ENCODE results near the gene TMX3.

Gene TMX3

GRCh38 chr18:68714712-68715496, at the start of gene TMX3:
Gene TMX3 (minus strand): TSS chr18:68715108. CDS start chr18:68714981, 127 bp downstream.
- peak; percentile 94 for DNase-seq

GRCh38 chr18:68764016-68764415, 49.1 kb upstream of the TMX3 start:
- no peak for DNase-seq

- DNase-seq, result no peak
These were observed 48.2 kb upstream of the TMX3 start for GRCh38 chr18:68763083-68763482.

- no peak for DNase-seq
These were observed 44.4 kb upstream of the TMX3 start for GRCh38 chr18:68759308-68759707.

GRCh38 chr18:68757126-68757525, 42.2 kb upstream of the TMX3 start:
- DNase-seq, result no peak

- DNase-seq, result no peak
These were observed 27.3 kb upstream of the TMX3 start for GRCh38 chr18:68742206-68742605.

- no peak for DNase-seq
These were observed 26.1 kb upstream of the TMX3 start for GRCh38 chr18:68740966-68741365.

- DNase-seq, result no peak
These were observed 24.6 kb upstream of the TMX3 start for GRCh38 chr18:68739462-68739861.

- DNase-seq, result no peak
These were observed 23.7 kb upstream of the TMX3 start for GRCh38 chr18:68738564-68738963.

GRCh38 chr18:68735483-68736343, 20.8 kb upstream of the TMX3 start:
- peak; percentile 50 for DNase-seq

GRCh38 chr18:68734308-68734707, 19.4 kb upstream of the TMX3 start:
- no peak for DNase-seq

GRCh38 chr18:68733707-68734106, 18.8 kb upstream of the TMX3 start:
- DNase-seq, result no peak

- DNase-seq, result no peak
These were observed 13.3 kb upstream of the TMX3 start for GRCh38 chr18:68728081-68728700.

- DNase-seq, result no peak
These were observed 12.6 kb upstream of the TMX3 start for GRCh38 chr18:68727506-68727905.

GRCh38 chr18:68725346-68725745, 10.4 kb upstream of the TMX3 start:
- DNase-seq, result no peak

- no peak for DNase-seq
These were observed 9.1 kb upstream of the TMX3 start for GRCh38 chr18:68724021-68724420.

GRCh38 chr18:68723539-68723938, 8.6 kb upstream of the TMX3 start:
- no peak for DNase-seq

- DNase-seq, result no peak
These were observed 7.9 kb upstream of the TMX3 start for GRCh38 chr18:68722821-68723220.

- DNase-seq, result peak; percentile 60
These were observed 7.0 kb upstream of the TMX3 start for GRCh38 chr18:68721681-68722583.

GRCh38 chr18:68714366-68714711, 569 bp downstream of the TMX3 start:
- no peak for DNase-seq

- peak; percentile 12 for DNase-seq
These were observed 1.1 kb downstream of the TMX3 start for GRCh38 chr18:68713796-68714195.

- DNase-seq, result no peak
These were observed 1.8 kb downstream of the TMX3 start for GRCh38 chr18:68713131-68713530.

GRCh38 chr18:68707646-68708045, 7.3 kb downstream of the TMX3 start:
- DNase-seq, result no peak
